H1 (cell line): ENCODE results near the gene CTLA4. TPM values are rescaled to one million over a fixed set of nuclear protein-coding genes. Genes with fewer than 3 reads are reported as not detected.

Experiments
- CTCF ChIA-PET: fragments of 300-600 bp; sonication (Branson Sonifier 250); formaldehyde crosslinking; loops from one replicate; lab custom pipeline; 2021; ENCODE audit not compliant: partially characterized antibody; lab: Charles Lee
- POLR2A ChIA-PET: fragments of 300-600 bp; sonication (Branson Sonifier 250); formaldehyde crosslinking; loops from one replicate; lab custom pipeline; 2021; ENCODE audit warnings: inconsistent platforms; ENCODE audit not compliant: partially characterized antibody; lab: Charles Lee
- DNase-seq, 2 experiments: peaks; one replicate each; pipeline versions ENCODE4 v3.0.0 to v3.0.0-alpha.2; 2010 to 2022; ENCODE audit warnings: low spot score in 2 of 2, low read depth in 1 of 2, mixed read lengths in 1 of 2
- FAIRE-seq: peaks from 2 replicates; lab custom pipeline; 2011; peaks lifted over from hg19 to GRCh38; lab: Jason Lieb, UNC
- H2AFZ ChIP-seq: 2 replicates; pipeline ENCODE4 v1.8.1; 2012; ENCODE audit warnings: low read length, inconsistent platforms
- H2AK5ac ChIP-seq: 2 replicates; pipeline ENCODE4 v1.6.1; 2013; ENCODE audit warnings: low read depth, low read length
- H2BK120ac ChIP-seq: replicated peaks from 2 replicates; pipeline ENCODE3; 2013; ENCODE audit warnings: low read depth, low read length, inconsistent platforms
- H2BK12ac ChIP-seq: 2 replicates; pipeline ENCODE4 v1.6.1; 2013; ENCODE audit warnings: low read depth, low read length
- H2BK15ac ChIP-seq: 2 replicates; pipeline ENCODE4 v1.6.1; 2013; ENCODE audit warnings: low read length
- H2BK20ac ChIP-seq: 2 replicates; pipeline ENCODE4 v1.6.1; 2013; ENCODE audit warnings: low read length
- H2BK5ac ChIP-seq: 2 replicates; pipeline ENCODE4 v1.6.1; 2013; ENCODE audit warnings: low read depth, low read length
- H3K14ac ChIP-seq: 2 replicates; pipeline ENCODE4 v1.6.1; 2013; ENCODE audit warnings: inconsistent platforms; ENCODE audit not compliant: insufficient read length
- H3K18ac ChIP-seq: 2 replicates; pipeline ENCODE4 v1.6.1; 2013; ENCODE audit warnings: low read length; ENCODE audit errors: extremely low read depth
- H3K23ac ChIP-seq: 2 replicates; pipeline ENCODE4 v1.6.1; 2013; ENCODE audit warnings: inconsistent platforms; ENCODE audit not compliant: insufficient read length
- H3K23me2 ChIP-seq: 2 replicates; pipeline ENCODE4 v1.6.1; 2013; ENCODE audit warnings: low read depth, low read length
- H3K27ac ChIP-seq: 2 replicates; pipeline ENCODE4 v1.6.1; 2011; ENCODE audit warnings: low read depth, low read length, inconsistent platforms
- H3K27me3 ChIP-seq, 4 experiments: replicated peaks in 1 of 4; 1 replicate in 1 of 4; 2 replicates in 3 of 4; pipeline versions ENCODE4 v1.6.1 to v1.8.1; 2011 to 2013; ENCODE audit warnings: low read length in 3 of 4, mild to moderate bottlenecking in 3 of 4, inconsistent platforms in 2 of 4, mixed read lengths in 2 of 4, moderate library complexity in 1 of 4; ENCODE audit not compliant: control insufficient read depth in 3 of 4, insufficient read depth in 3 of 4; ENCODE audit errors: extremely low read depth in 1 of 4
- H3K36me3 ChIP-seq, 4 experiments: 2 replicates each; pipeline versions ENCODE4 v1.6.1 to v1.8.1; 2011 to 2013; ENCODE audit warnings: mild to moderate bottlenecking in 4 of 4, low read length in 3 of 4, moderate library complexity in 2 of 4, control low read depth in 1 of 4, inconsistent platforms in 1 of 4; ENCODE audit not compliant: insufficient read depth in 4 of 4, control insufficient read depth in 2 of 4
- H3K4ac ChIP-seq: replicated peaks from 2 replicates; pipeline ENCODE3; 2013; ENCODE audit warnings: low read length, low read depth, mixed read lengths, inconsistent platforms; ENCODE audit not compliant: insufficient read length
- H3K4me1 ChIP-seq, 4 experiments: replicated peaks in 1 of 4; 1 replicate in 1 of 4; 2 replicates in 3 of 4; pipeline versions ENCODE4 v1.6.1 to v1.8.1; 2011 to 2013; ENCODE audit warnings: low read length in 3 of 4, inconsistent platforms in 2 of 4, mixed read lengths in 1 of 4; ENCODE audit not compliant: insufficient read depth in 4 of 4, control insufficient read depth in 3 of 4
- H3K4me2 ChIP-seq, 2 experiments: 2 replicates each; pipeline versions ENCODE4 v1.6.1 to v1.8.1; 2011 to 2013; ENCODE audit warnings: low read depth in 2 of 2, low read length in 2 of 2, control low read depth in 1 of 2, inconsistent platforms in 1 of 2, mild to moderate bottlenecking in 1 of 2; ENCODE audit not compliant: insufficient read depth in 1 of 2
- H3K4me3 ChIP-seq, 4 experiments: fragments of 200-600, 300-600 bp in 1 of 4; sonication (generic), shearing (Covaris generic), sonication (Bioruptor Twin) in 1 of 4; 2 replicates each; pipeline versions ENCODE4 v1.5.1 to v1.8.1; 2011 to 2016; ENCODE audit warnings: low read length in 4 of 4, low read depth in 3 of 4, control low read depth in 2 of 4, inconsistent platforms in 2 of 4, mild to moderate bottlenecking in 2 of 4, mixed read lengths in 1 of 4, moderate library complexity in 1 of 4; ENCODE audit not compliant: insufficient read depth in 2 of 4; ENCODE audit errors: extremely low read depth in 1 of 4
- H3K56ac ChIP-seq: replicated peaks from 2 replicates; pipeline ENCODE3; 2013; ENCODE audit warnings: low read depth, mild to moderate bottlenecking, mixed read lengths, low read length, inconsistent platforms; ENCODE audit not compliant: insufficient read length
- H3K79me1 ChIP-seq: 2 replicates; pipeline ENCODE4 v1.6.1; 2013; ENCODE audit warnings: low read depth, low read length, control low read depth
- H3K79me2 ChIP-seq, 2 experiments: 2 replicates each; pipeline versions ENCODE4 v1.6.1 to v1.8.1; 2012 to 2013; ENCODE audit warnings: low read length in 2 of 2, mild to moderate bottlenecking in 2 of 2, inconsistent platforms in 1 of 2; ENCODE audit not compliant: insufficient read depth in 2 of 2, control insufficient read depth in 1 of 2
- H3K9ac ChIP-seq, 4 experiments: replicated peaks in 1 of 4; 1 replicate in 1 of 4; 2 replicates in 3 of 4; pipeline versions ENCODE4 v1.6.1 to v1.8.1; 2011 to 2013; ENCODE audit warnings: low read depth in 3 of 4, low read length in 3 of 4, control low read depth in 2 of 4, mild to moderate bottlenecking in 2 of 4, moderate library complexity in 2 of 4, inconsistent platforms in 1 of 4; ENCODE audit errors: extremely low read depth in 1 of 4
- H3K9me3 ChIP-seq, 2 experiments: 2 replicates each; pipeline versions ENCODE4 v1.6.1 to v1.8.1; 2012 to 2013; ENCODE audit warnings: mild to moderate bottlenecking in 2 of 2, moderate library complexity in 2 of 2, control low read depth in 1 of 2, inconsistent platforms in 1 of 2, low read depth in 1 of 2, low read length in 1 of 2, mixed read lengths in 1 of 2; ENCODE audit not compliant: insufficient read depth in 2 of 2
- H4K20me1 ChIP-seq, 2 experiments: replicated peaks in 1 of 2; 2 replicates each; pipeline versions ENCODE3 to v1.8.1; 2011 to 2013; ENCODE audit warnings: inconsistent platforms in 2 of 2, low read length in 2 of 2, mild to moderate bottlenecking in 1 of 2; ENCODE audit not compliant: insufficient read depth in 2 of 2, control insufficient read depth in 1 of 2
- H4K5ac ChIP-seq: 2 replicates; pipeline ENCODE4 v1.6.1; 2013; ENCODE audit warnings: low read length, low read depth, mixed read lengths, inconsistent platforms; ENCODE audit not compliant: insufficient read length
- H4K8ac ChIP-seq: 2 replicates; pipeline ENCODE4 v1.8.0; 2013; ENCODE audit warnings: mild to moderate bottlenecking, moderate library complexity, low read length, inconsistent platforms; ENCODE audit not compliant: insufficient read depth; ENCODE audit errors: extremely low read depth
- H4K91ac ChIP-seq: replicated peaks from 2 replicates; pipeline ENCODE3; 2013; ENCODE audit warnings: low read length, mixed read lengths, inconsistent platforms; ENCODE audit not compliant: insufficient read length
- ASH2L ChIP-seq: fragments of 200-600, 300-600 bp; sonication (generic); IDR thresholded peaks from one replicate; pipeline ENCODE4 v1.7.1; 2017; ENCODE audit warnings: low read length
- ATF3 ChIP-seq: IDR thresholded peaks from 2 replicates; pipeline ENCODE4 v1.6.1; 2011; ENCODE audit warnings: low read depth, mild to moderate bottlenecking, low read length; ENCODE audit not compliant: insufficient read depth
- HDAC2 ChIP-seq, 2 experiments: fragments of 300-600 bp in 1 of 2; sonication (generic) in 1 of 2; IDR thresholded peaks; 2 replicates each; pipeline ENCODE4 v1.6.1; 2011 to 2012; ENCODE audit warnings: low read depth in 2 of 2, low read length in 2 of 2, mild to moderate bottlenecking in 2 of 2, moderate library complexity in 2 of 2, borderline replicate concordance in 1 of 2, inconsistent platforms in 1 of 2
- JUN ChIP-seq: IDR thresholded peaks from 2 replicates; pipeline ENCODE4 v1.6.1; 2011; ENCODE audit warnings: low read depth, mild to moderate bottlenecking, improper control_type of control experiment, low read length
- KDM1A ChIP-seq: fragments of 200-600, 300-600 bp; sonication (generic); IDR thresholded peaks from 2 replicates; pipeline ENCODE4 v1.7.1; 2016; ENCODE audit warnings: mild to moderate bottlenecking, low read length, borderline replicate concordance
- PHF8 ChIP-seq: fragments of 200-600 bp; sonication (generic); conservative IDR thresholded peaks from 2 replicates; pipeline ENCODE4 v1.7.1; 2012; ENCODE audit warnings: low read depth, mild to moderate bottlenecking, inconsistent platforms, low read length, moderate library complexity
- POLR2AphosphoS5 ChIP-seq: IDR thresholded peaks from 2 replicates; pipeline ENCODE4 v1.6.1; 2011; ENCODE audit warnings: low read depth, low read length
- POU5F1 ChIP-seq: IDR thresholded peaks from 2 replicates; pipeline ENCODE4 v1.6.1; 2011; ENCODE audit warnings: low read depth, mild to moderate bottlenecking, low read length, moderate library complexity
- RFX5 ChIP-seq: IDR thresholded peaks from 2 replicates; pipeline ENCODE4 v1.6.1; 2011; ENCODE audit warnings: low read depth, low read length, improper control_type of control experiment, borderline replicate concordance
- SP1 ChIP-seq: IDR thresholded peaks from 2 replicates; pipeline ENCODE4 v1.6.1; 2011; ENCODE audit warnings: low read depth, low read length
- TAF1 ChIP-seq: IDR thresholded peaks from 2 replicates; pipeline ENCODE4 v1.6.1; 2011; ENCODE audit warnings: mild to moderate bottlenecking, low read depth, low read length
- WGBS, 2 experiments: shearing (Covaris generic) in 1 of 2; methylation state at CpG; one replicate each; pipeline versions ENCODE4 v1.1.6 to v1.1.7; 2013 to 2015; ENCODE audit warnings: low lambda C conversion rate in 2 of 2, mixed read lengths in 2 of 2, inconsistent platforms in 1 of 2, low coverage in 1 of 2, missing lambda C conversion rate in 1 of 2; ENCODE audit not compliant: insufficient replicate concordance in 2 of 2, insufficient coverage in 1 of 2, insufficient read length in 1 of 2; ENCODE audit errors: extremely low coverage in 1 of 2, missing lambda C conversion rate in 1 of 2; 5-methylcytosine and 5-hydroxymethylcytosine counted together
- polyA plus RNA-seq, 7 experiments: library from polyadenylated mRNA; depleted of rRNA in 3 of 7; stranded (reverse) in 5 of 7; unstranded in 2 of 7; fragments of >200 nt in 5 of 7; fragments of 200-250 nt in 2 of 7; gene quantifications; 1 replicate in 5 of 7; 2 replicates in 1 of 7; 4 replicates in 1 of 7; pipeline versions ENCODE4 v1.2.1 to v1.2.3, GENCODE V29; 2011 to 2013; ENCODE audit warnings: missing spikeins in 2 of 7, mixed read lengths in 2 of 7
- total RNA-seq: library from RNA; stranded (reverse); fragmentation: NEBNext Ultra II Directional; extraction: Animal tissue kit (Norgen Biotek cat#: 25700); gene quantifications from 2 replicates; pipeline ENCODE4 v1.2.1, GENCODE V29; 2021
- TF ChIP-seq, protein P1 (sequence below), 3 experiments: IDR thresholded peaks; 1 replicate in 2 of 3; 2 replicates in 1 of 3; pipeline versions ENCODE4 v1.5.1 to v1.6.1; 2011; ENCODE audit warnings: low read length in 3 of 3, mild to moderate bottlenecking in 3 of 3, inconsistent platforms in 2 of 3, low read depth in 1 of 3, moderate library complexity in 1 of 3; ENCODE audit not compliant: insufficient read depth in 1 of 3; ENCODE audit errors: control extremely low read depth in 1 of 3

Gene CTLA4
- total and polyA plus RNA-seq, 2 of the 8 experiments (the other 6 are each of a cell fraction or from before 2014, with no cell fraction given), result not detected

GRCh38 chr2:203894262-203894661 lies 26.7 kb downstream of the CTLA4 start:
- POLR2A ChIA-PET, result no interaction called here
- H3K9ac ChIP-seq, result no peak overlapping the region
- no peak overlapping the region for H3K14ac ChIP-seq
- H3K27ac ChIP-seq, result no peak overlapping the region
- H2BK120ac ChIP-seq, result no peak overlapping the region
- no peaks in the 10 kb centered on the region for H3K79me1 ChIP-seq
- no peaks in the 10 kb centered on the region for H3K4me1 ChIP-seq
- H2BK15ac ChIP-seq, result no peak overlapping the region
- H4K5ac ChIP-seq, result no peak overlapping the region
- FAIRE-seq, result no peak
- H4K8ac ChIP-seq, result no peak overlapping the region
- H3K23me2 ChIP-seq, result no peaks in the 10 kb centered on the region
- H3K4me2 ChIP-seq, result no peak overlapping the region
- 82% methylated on average over 1 of the region's 1 CpG; no CpG with 5 or more reads in 1 of the 2 experiments for WGBS, 2 experiments
- no peak overlapping the region for H2BK5ac ChIP-seq
- no peak overlapping the region for H2BK20ac ChIP-seq
- no peak overlapping the region for H2AFZ ChIP-seq
- H3K4ac ChIP-seq, result no peak overlapping the region
- H3K23ac ChIP-seq, result no peak overlapping the region
- no peak overlapping the region for H3K56ac ChIP-seq
- no peak overlapping the region for H2AK5ac ChIP-seq
- H4K20me1 ChIP-seq, result no peaks in the 10 kb centered on the region
- no peak overlapping the region for H2BK12ac ChIP-seq
- no peak for DNase-seq
- H3K27me3 ChIP-seq, result no peaks in the 10 kb centered on the region
- H4K91ac ChIP-seq, result no peak overlapping the region
- no peaks in the 10 kb centered on the region for H3K79me2 ChIP-seq
- H3K18ac ChIP-seq, result no peak overlapping the region
- H3K36me3 ChIP-seq, result no peaks in the 10 kb centered on the region
- no peaks in the 10 kb centered on the region for H3K9me3 ChIP-seq
- H3K4me3 ChIP-seq, result no peak overlapping the region
- CTCF ChIA-PET, result interaction anchor here (1.0 kb wide), 1 partner anchor 10 kb away, joined by 3 read pairs; no protein-coding TSS in a partner anchor
- TF ChIP-seq POLR2AphosphoS5, result no peak
- no peak for TF ChIP-seq SP1
- no peak for TF ChIP-seq HDAC2 (IDR thresholded peaks at IDR 0.05; ENCODE audit: borderline replicate concordance in 1 of 2, low read depth in 2 of 2, low read length in 2 of 2)
- TF ChIP-seq ASH2L, result no peak
- no peak for TF ChIP-seq POU5F1
- TF ChIP-seq RFX5, result no peak
- no peak for TF ChIP-seq KDM1A
- TF ChIP-seq PHF8, result no peak
- no peak for TF ChIP-seq TAF1
- TF ChIP-seq JUN, result no peak
- TF ChIP-seq ATF3, result no peak
- TF ChIP-seq, protein P1, sequence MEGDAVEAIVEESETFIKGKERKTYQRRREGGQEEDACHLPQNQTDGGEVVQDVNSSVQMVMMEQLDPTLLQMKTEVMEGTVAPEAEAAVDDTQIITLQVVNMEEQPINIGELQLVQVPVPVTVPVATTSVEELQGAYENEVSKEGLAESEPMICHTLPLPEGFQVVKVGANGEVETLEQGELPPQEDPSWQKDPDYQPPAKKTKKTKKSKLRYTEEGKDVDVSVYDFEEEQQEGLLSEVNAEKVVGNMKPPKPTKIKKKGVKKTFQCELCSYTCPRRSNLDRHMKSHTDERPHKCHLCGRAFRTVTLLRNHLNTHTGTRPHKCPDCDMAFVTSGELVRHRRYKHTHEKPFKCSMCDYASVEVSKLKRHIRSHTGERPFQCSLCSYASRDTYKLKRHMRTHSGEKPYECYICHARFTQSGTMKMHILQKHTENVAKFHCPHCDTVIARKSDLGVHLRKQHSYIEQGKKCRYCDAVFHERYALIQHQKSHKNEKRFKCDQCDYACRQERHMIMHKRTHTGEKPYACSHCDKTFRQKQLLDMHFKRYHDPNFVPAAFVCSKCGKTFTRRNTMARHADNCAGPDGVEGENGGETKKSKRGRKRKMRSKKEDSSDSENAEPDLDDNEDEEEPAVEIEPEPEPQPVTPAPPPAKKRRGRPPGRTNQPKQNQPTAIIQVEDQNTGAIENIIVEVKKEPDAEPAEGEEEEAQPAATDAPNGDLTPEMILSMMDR (IDR thresholded peaks at IDR 0.05; ENCODE audit: control extremely low read depth in 1 of 3, insufficient read depth in 1 of 3, low read depth in 1 of 3, low read length in 3 of 3), result no peak
